HepG2 (cell line): ENCODE measurements around the gene SCAI. TPM values are rescaled to one million over a fixed set of nuclear protein-coding genes. Genes with fewer than 3 reads are reported as not detected.

Source experiments
- CREM ChIP-seq, 2 experiments: sonication (generic) in 1 of 2; formaldehyde crosslinking in 1 of 2; IDR thresholded peaks; 2 replicates each; pipeline versions ENCODE4 v1.4.0 to v1.6.1; 2016 to 2020; ENCODE audit warnings: antibody characterized with exemption in 1 of 2, mild to moderate bottlenecking in 1 of 2, missing genetic modification reagents in 1 of 2
- HNF4G ChIP-seq, 2 experiments: sonication (generic) in 1 of 2; formaldehyde crosslinking in 1 of 2; IDR thresholded peaks; 2 replicates each; pipeline versions ENCODE4 v1.4.0 to v1.6.1; 2011 to 2020; ENCODE audit warnings: borderline replicate concordance in 2 of 2, low read depth in 2 of 2, mild to moderate bottlenecking in 2 of 2, low read length in 1 of 2, missing genetic modification reagents in 1 of 2, moderate library complexity in 1 of 2
- RELA ChIP-seq: sonication (generic); formaldehyde crosslinking; IDR thresholded peaks from 2 replicates; pipeline ENCODE4 v1.4.0; 2020; ENCODE audit warnings: missing genetic modification reagents
- SNAPC5 ChIP-seq: sonication (generic); formaldehyde crosslinking; IDR thresholded peaks from 2 replicates; pipeline ENCODE4 v1.8.1; 2023; ENCODE audit warnings: mild to moderate bottlenecking, missing genetic modification reagents, borderline replicate concordance
- YY1 ChIP-seq: IDR thresholded peaks from 2 replicates; pipeline ENCODE4 v1.6.1; 2011; ENCODE audit warnings: low read length, low read depth, moderate library complexity, mild to moderate bottlenecking; ENCODE audit not compliant: insufficient read depth, insufficient replicate concordance
- ZBED4 ChIP-seq: sonication (generic); formaldehyde crosslinking; IDR thresholded peaks from 2 replicates; pipeline ENCODE4 v1.4.0; 2020; ENCODE audit warnings: missing genetic modification reagents, borderline replicate concordance
- polyA plus RNA-seq, 8 experiments: library from polyadenylated mRNA; depleted of rRNA in 3 of 8; stranded (reverse) in 7 of 8; unstranded in 1 of 8; fragments of >200 nt; fragmentation: Illumina TruSeq in 4 of 8; extraction: Trizol in 4 of 8; gene quantifications; 2 replicates each; pipeline versions ENCODE4 v1.2.1 to v1.2.3, GENCODE V29; 2011 to 2016; ENCODE audit warnings: low read depth in 4 of 8, missing spikeins in 1 of 8, mixed read lengths in 1 of 8; ENCODE audit not compliant: insufficient read depth in 1 of 8
- total RNA-seq, 5 experiments: library from RNA; depleted of rRNA; stranded (reverse); fragments of >200 nt; fragmentation: Illumina TruSeq; extraction: Trizol; gene quantifications; 2 replicates each; pipeline ENCODE4 v1.2.3, GENCODE V29; 2016; ENCODE audit warnings: low read depth in 1 of 5
- TF ChIP-seq, protein P1 (sequence below): sonication (generic); formaldehyde crosslinking; IDR thresholded peaks from 2 replicates; pipeline ENCODE4 v1.4.0; 2020; ENCODE audit warnings: mild to moderate bottlenecking, missing genetic modification reagents, borderline replicate concordance

SCAI gene
- total and polyA plus RNA-seq, 2 of the 13 experiments (the other 11 are each of a cell fraction or from before 2014, with no cell fraction given), result 4.4 to 8.4 TPM

GRCh38 chr9:124950050-124950718 is 193.1 kb downstream of the SCAI start (continued):
- peak; percentile 51; the same call in 1 of the 2 replicates for TF ChIP-seq RELA (CRISPR knock-in tag)
- TF ChIP-seq CREM (IDR thresholded peaks at IDR 0.05), result peak; percentile 77
- no peak for TF ChIP-seq CREM (CRISPR knock-in tag; IDR thresholded peaks at IDR 0.05)
- 0 out of 2 replicates have a peak, but pooled peaks have one; percentile 48 for TF ChIP-seq SNAPC5 (CRISPR knock-in tag)
- TF ChIP-seq, protein P1, sequence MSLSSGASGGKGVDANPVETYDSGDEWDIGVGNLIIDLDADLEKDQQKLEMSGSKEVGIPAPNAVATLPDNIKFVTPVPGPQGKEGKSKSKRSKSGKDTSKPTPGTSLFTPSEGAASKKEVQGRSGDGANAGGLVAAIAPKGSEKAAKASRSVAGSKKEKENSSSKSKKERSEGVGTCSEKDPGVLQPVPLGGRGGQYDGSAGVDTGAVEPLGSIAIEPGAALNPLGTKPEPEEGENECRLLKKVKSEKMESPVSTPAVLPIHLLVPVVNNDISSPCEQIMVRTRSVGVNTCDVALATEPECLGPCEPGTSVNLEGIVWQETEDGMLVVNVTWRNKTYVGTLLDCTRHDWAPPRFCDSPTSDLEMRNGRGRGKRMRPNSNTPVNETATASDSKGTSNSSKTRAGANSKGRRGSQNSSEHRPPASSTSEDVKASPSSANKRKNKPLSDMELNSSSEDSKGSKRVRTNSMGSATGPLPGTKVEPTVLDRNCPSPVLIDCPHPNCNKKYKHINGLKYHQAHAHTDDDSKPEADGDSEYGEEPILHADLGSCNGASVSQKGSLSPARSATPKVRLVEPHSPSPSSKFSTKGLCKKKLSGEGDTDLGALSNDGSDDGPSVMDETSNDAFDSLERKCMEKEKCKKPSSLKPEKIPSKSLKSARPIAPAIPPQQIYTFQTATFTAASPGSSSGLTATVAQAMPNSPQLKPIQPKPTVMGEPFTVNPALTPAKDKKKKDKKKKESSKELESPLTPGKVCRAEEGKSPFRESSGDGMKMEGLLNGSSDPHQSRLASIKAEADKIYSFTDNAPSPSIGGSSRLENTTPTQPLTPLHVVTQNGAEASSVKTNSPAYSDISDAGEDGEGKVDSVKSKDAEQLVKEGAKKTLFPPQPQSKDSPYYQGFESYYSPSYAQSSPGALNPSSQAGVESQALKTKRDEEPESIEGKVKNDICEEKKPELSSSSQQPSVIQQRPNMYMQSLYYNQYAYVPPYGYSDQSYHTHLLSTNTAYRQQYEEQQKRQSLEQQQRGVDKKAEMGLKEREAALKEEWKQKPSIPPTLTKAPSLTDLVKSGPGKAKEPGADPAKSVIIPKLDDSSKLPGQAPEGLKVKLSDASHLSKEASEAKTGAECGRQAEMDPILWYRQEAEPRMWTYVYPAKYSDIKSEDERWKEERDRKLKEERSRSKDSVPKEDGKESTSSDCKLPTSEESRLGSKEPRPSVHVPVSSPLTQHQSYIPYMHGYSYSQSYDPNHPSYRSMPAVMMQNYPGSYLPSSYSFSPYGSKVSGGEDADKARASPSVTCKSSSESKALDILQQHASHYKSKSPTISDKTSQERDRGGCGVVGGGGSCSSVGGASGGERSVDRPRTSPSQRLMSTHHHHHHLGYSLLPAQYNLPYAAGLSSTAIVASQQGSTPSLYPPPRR (CRISPR knock-in tag), result peak; percentile 53; the same call in 1 of the 2 replicates
- no peak for TF ChIP-seq YY1
- 0 out of 2 replicates have a peak, but pooled peaks have one; percentile 68 for TF ChIP-seq ZBED4 (CRISPR knock-in tag)
- peak; percentile 87 for TF ChIP-seq HNF4G (IDR thresholded peaks at IDR 0.05; ENCODE audit: borderline replicate concordance, low read depth, low read length)
- no peak for TF ChIP-seq HNF4G (CRISPR knock-in tag; IDR thresholded peaks at IDR 0.05; ENCODE audit: borderline replicate concordance, low read depth)
